Trophoblast cell (in vitro differentiated cells and primary cell): ENCODE data around the gene MTMR1.

ENCODE experiments used
- DNase-seq, 2 donors: peaks; one replicate each; pipeline ENCODE4 v3.0.0-alpha.2; 2016
- H2AFZ ChIP-seq: 2 replicates; pipeline ENCODE4 v1.6.1; 2013; ENCODE audit warnings: low read length, moderate library complexity, mild to moderate bottlenecking; ENCODE audit not compliant: insufficient read depth, poor library complexity
- H2AK5ac ChIP-seq: 2 replicates; pipeline ENCODE4 v1.6.1; 2013; ENCODE audit warnings: mild to moderate bottlenecking, low read length
- H2BK120ac ChIP-seq: 2 replicates; pipeline ENCODE4 v1.6.1; 2013; ENCODE audit warnings: low read length, mild to moderate bottlenecking, moderate library complexity; ENCODE audit not compliant: insufficient read depth, poor library complexity
- H2BK12ac ChIP-seq: 2 replicates; pipeline ENCODE4 v1.6.1; 2013; ENCODE audit warnings: mild to moderate bottlenecking, low read length, moderate library complexity
- H2BK5ac ChIP-seq: 2 replicates; pipeline ENCODE4 v1.6.1; 2013; ENCODE audit warnings: low read length, low read depth, moderate library complexity, mild to moderate bottlenecking; ENCODE audit not compliant: poor library complexity
- H3K14ac ChIP-seq: 2 replicates; pipeline ENCODE4 v1.6.1; 2013; ENCODE audit warnings: mild to moderate bottlenecking, low read length
- H3K18ac ChIP-seq: 2 replicates; pipeline ENCODE4 v1.6.1; 2013; ENCODE audit warnings: mild to moderate bottlenecking, low read length
- H3K23ac ChIP-seq: 2 replicates; pipeline ENCODE4 v1.6.1; 2013; ENCODE audit warnings: low read length
- H3K27ac ChIP-seq: 2 replicates; pipeline ENCODE4 v1.5.1; 2013; ENCODE audit warnings: low read depth, mild to moderate bottlenecking, inconsistent platforms, low read length, moderate library complexity
- H3K27me3 ChIP-seq: 2 replicates; pipeline ENCODE4 v1.6.1; 2013; ENCODE audit warnings: inconsistent platforms, mild to moderate bottlenecking, low read length, moderate library complexity; ENCODE audit not compliant: insufficient read depth
- H3K36me3 ChIP-seq, 2 experiments: 1 replicate in 1 of 2; 2 replicates in 1 of 2; pipeline ENCODE4 v1.6.1; 2013; ENCODE audit warnings: low read length in 2 of 2, mild to moderate bottlenecking in 2 of 2, moderate library complexity in 1 of 2; ENCODE audit not compliant: insufficient read depth in 2 of 2, control insufficient read depth in 1 of 2
- H3K4ac ChIP-seq: 2 replicates; pipeline ENCODE4 v1.6.1; 2013; ENCODE audit warnings: low read depth, mild to moderate bottlenecking, low read length, moderate library complexity
- H3K4me1 ChIP-seq, 2 experiments: 1 replicate in 1 of 2; 2 replicates in 1 of 2; pipeline ENCODE4 v1.6.1; 2013; ENCODE audit warnings: low read length in 2 of 2, mild to moderate bottlenecking in 2 of 2, moderate library complexity in 1 of 2; ENCODE audit not compliant: insufficient read depth in 2 of 2, control insufficient read depth in 1 of 2
- H3K4me2 ChIP-seq: 2 replicates; pipeline ENCODE4 v1.6.1; 2013; ENCODE audit warnings: inconsistent platforms, mild to moderate bottlenecking, low read length, moderate library complexity
- H3K4me3 ChIP-seq: 2 replicates; pipeline ENCODE4 v1.5.1; 2013; ENCODE audit warnings: mild to moderate bottlenecking, low read depth, low read length, inconsistent platforms
- H3K79me1 ChIP-seq: one replicate; pipeline ENCODE4 v1.6.1; 2013; ENCODE audit warnings: low read length
- H3K79me2 ChIP-seq: 2 replicates; pipeline ENCODE4 v1.6.1; 2013; ENCODE audit warnings: low read length, mild to moderate bottlenecking; ENCODE audit not compliant: control insufficient read depth, insufficient read depth, poor library complexity
- H3K9ac ChIP-seq: 2 replicates; pipeline ENCODE4 v1.6.1; 2013; ENCODE audit warnings: mild to moderate bottlenecking, low read length
- H3K9me3 ChIP-seq: 2 replicates; pipeline ENCODE4 v1.6.1; 2013; ENCODE audit warnings: low read depth, mild to moderate bottlenecking, control low read depth, inconsistent platforms, low read length; ENCODE audit not compliant: insufficient read depth
- H4K12ac ChIP-seq: 2 replicates; pipeline ENCODE4 v1.6.1; 2013; ENCODE audit warnings: low read depth, mild to moderate bottlenecking, low read length, moderate library complexity
- H4K8ac ChIP-seq: 2 replicates; pipeline ENCODE4 v1.6.1; 2013; ENCODE audit warnings: low read depth, mild to moderate bottlenecking, low read length, moderate library complexity
- H4K91ac ChIP-seq: one replicate; pipeline ENCODE4 v1.6.1; 2013; ENCODE audit warnings: low read depth, mild to moderate bottlenecking, low read length, moderate library complexity
- WGBS: extraction: QIAGEN DNeasy Blood & Tissue Kit; methylation state at CpG from one replicate; pipeline ENCODE4 v1.1.7; 2013; ENCODE audit warnings: missing lambda C conversion rate; ENCODE audit not compliant: insufficient read length, insufficient coverage; ENCODE audit errors: extremely low coverage; 5-methylcytosine and 5-hydroxymethylcytosine counted together

Gene MTMR1

DNA sequence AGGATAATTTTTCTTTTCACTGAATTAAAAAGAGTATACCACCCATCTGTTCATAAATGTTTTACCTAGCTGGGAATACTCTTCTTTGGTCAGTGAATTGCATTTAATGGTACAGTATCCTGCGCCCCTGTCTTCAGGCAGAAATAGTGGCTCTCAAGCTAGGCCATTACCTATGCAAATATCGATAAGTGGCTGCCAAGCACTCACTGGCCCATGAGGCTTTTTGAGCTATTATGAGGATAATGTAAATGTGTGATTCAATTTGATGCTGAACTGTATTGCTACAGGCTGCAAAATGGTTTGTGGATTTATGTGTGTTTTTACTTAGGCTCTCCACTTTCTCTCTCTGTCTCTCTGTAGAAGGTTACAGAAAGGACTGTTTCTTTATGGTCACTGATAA is 30.1 kb upstream of the MTMR1 start:
- no CpG with 5 or more reads among the region's 2 CpGs for WGBS
- Histone ChIP-seq H3K18ac (no peak overlapping the region), H4K8ac (no peak overlapping the region), H3K9ac (no peak overlapping the region), H3K4me1 (no peaks in the 10 kb centered on the region), H3K9me3 (no peaks in the 10 kb centered on the region), H3K27ac (no peak overlapping the region), H2BK5ac (no peak overlapping the region), H3K79me2 (no peaks in the 10 kb centered on the region), H3K4me3 (no peak overlapping the region), H4K91ac (no peak overlapping the region), H3K79me1 (no peaks in the 10 kb centered on the region), H3K27me3 (no peaks in the 10 kb centered on the region), H3K4ac (no peak overlapping the region), H3K4me2 (no peak overlapping the region), H2AK5ac (no peak overlapping the region), H2BK120ac (no peak overlapping the region), H2BK12ac (no peak overlapping the region), H2AFZ (no peak overlapping the region), H3K14ac (no peak overlapping the region), H3K36me3 (peaks cover 0 to 4% of the 10 kb centered on the region in 2 experiments), H3K23ac (no peak overlapping the region), H4K12ac (no peak overlapping the region)
- DNase-seq, result no peak

DNA sequence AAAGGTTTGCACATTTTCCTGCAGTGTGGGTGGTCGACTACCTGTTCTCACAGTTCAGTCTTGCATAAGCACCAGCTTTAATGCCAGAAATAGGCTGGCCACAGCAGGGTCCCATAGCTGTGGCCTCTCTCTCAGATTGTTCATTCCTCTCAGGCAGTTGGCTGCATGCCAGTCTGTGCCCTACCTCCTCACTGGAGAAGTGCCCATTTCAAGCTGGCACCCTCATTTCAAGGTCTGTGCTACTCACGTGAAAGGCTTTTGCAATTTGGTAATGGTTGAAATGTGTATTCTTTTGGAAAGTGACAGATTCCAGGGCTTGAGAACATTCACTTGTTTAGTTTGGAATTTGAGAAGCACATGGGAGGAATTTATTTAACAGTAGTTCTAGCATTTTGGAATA is 28.9 kb upstream of the MTMR1 start:
- Histone ChIP-seq H3K4me3 (no peak overlapping the region), H2BK5ac (no peak overlapping the region), H3K4me2 (no peak overlapping the region), H4K12ac (no peak overlapping the region), H3K79me2 (no peaks in the 10 kb centered on the region), H3K9me3 (no peaks in the 10 kb centered on the region), H3K4ac (no peak overlapping the region), H2AFZ (no peak overlapping the region), H3K27ac (no peak overlapping the region), H3K79me1 (no peaks in the 10 kb centered on the region), H3K27me3 (no peaks in the 10 kb centered on the region), H3K4me1 (no peaks in the 10 kb centered on the region), H3K14ac (no peak overlapping the region), H2AK5ac (no peak overlapping the region), H3K23ac (no peak overlapping the region), H3K9ac (no peak overlapping the region), H4K91ac (no peak overlapping the region), H2BK12ac (no peak overlapping the region), H3K36me3 (peaks cover 0 to 4% of the 10 kb centered on the region in 2 experiments), H4K8ac (no peak overlapping the region), H3K18ac (no peak overlapping the region), H2BK120ac (no peak overlapping the region)
- no CpG with 5 or more reads among the region's 2 CpGs for WGBS
- DNase-seq, result peak in 1 of 2 donors; percentile 11

DNA sequence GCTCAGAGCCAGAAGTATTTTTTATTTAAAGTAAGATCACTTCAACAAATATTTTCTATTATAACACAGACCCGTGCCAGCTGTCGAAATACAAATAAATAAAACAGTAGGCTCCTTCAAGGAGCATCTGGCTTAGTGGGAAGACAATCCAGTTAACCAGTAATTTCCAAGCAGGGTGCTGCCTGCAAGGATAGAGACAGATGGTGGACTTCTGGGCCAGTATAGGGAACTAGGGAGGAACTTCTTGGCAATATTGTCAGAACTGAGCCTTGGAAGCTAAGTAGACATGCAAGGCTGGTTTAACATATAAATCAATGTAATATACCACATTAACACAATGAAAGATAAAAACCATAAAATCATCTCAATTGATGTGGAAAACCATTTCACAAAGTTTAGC is 17.0 kb upstream of the MTMR1 start:
- H3K27ac ChIP-seq, result no peak overlapping the region
- H3K9me3 ChIP-seq, result no peaks in the 10 kb centered on the region
- no peak overlapping the region for H3K4ac ChIP-seq
- no peak overlapping the region for H2BK120ac ChIP-seq
- no peak overlapping the region for H3K18ac ChIP-seq
- WGBS, result no CpG with 5 or more reads among the region's 2 CpGs
- no peaks in the 10 kb centered on the region for H3K4me1 ChIP-seq
- H3K4me2 ChIP-seq, result no peak overlapping the region
- H2BK5ac ChIP-seq, result no peak overlapping the region
- no peak overlapping the region for H4K8ac ChIP-seq
- H4K12ac ChIP-seq, result no peak overlapping the region
- no peak overlapping the region for H3K4me3 ChIP-seq
- H2AFZ ChIP-seq, result no peak overlapping the region
- no peak overlapping the region for H2BK12ac ChIP-seq
- no peak overlapping the region for H2AK5ac ChIP-seq
- H3K9ac ChIP-seq, result no peak overlapping the region
- H3K79me1 ChIP-seq, result no peaks in the 10 kb centered on the region
- no peak for DNase-seq
- no peaks in the 10 kb centered on the region for H3K27me3 ChIP-seq
- no peak overlapping the region for H4K91ac ChIP-seq
- H3K23ac ChIP-seq, result no peak overlapping the region
- peaks cover 0 to 4% of the 10 kb centered on the region in 2 experiments for H3K36me3 ChIP-seq
- H3K79me2 ChIP-seq, result no peaks in the 10 kb centered on the region
- no peak overlapping the region for H3K14ac ChIP-seq

DNA sequence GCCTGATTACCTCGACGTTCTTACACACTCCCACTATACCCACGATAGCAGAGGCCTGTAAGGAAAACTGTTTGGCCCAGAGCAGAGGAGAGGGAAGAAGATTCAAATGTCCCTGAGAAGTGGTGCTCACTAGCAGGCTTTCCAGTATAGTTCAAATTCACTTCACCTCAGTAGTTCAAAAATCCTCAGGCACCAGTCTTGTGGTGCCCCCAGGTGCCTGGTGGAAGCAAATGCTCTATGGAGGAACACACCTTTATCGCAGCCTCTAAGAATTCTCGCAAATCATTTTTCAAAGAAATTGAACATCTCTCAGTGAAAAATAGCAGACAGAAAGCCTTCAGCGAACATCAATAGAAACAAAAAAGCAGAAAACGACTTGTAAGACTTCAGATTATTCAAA is 12.2 kb upstream of the MTMR1 start:
- no peak overlapping the region for H3K27ac ChIP-seq
- no peak overlapping the region for H4K91ac ChIP-seq
- H3K4ac ChIP-seq, result no peak overlapping the region
- H3K23ac ChIP-seq, result no peak overlapping the region
- H3K27me3 ChIP-seq, result no peaks in the 10 kb centered on the region
- DNase-seq, result peak in 1 of 2 donors; percentile 42
- no peak overlapping the region for H4K8ac ChIP-seq
- H3K14ac ChIP-seq, result no peak overlapping the region
- no peaks in the 10 kb centered on the region for H3K4me1 ChIP-seq
- no peaks in the 10 kb centered on the region for H3K79me1 ChIP-seq
- no peak overlapping the region for H2AFZ ChIP-seq
- no peak overlapping the region for H2BK120ac ChIP-seq
- WGBS, result no CpG with 5 or more reads among the region's 7 CpGs
- no peak overlapping the region for H2AK5ac ChIP-seq
- no peak overlapping the region for H2BK5ac ChIP-seq
- no peak overlapping the region for H3K4me3 ChIP-seq
- H4K12ac ChIP-seq, result no peak overlapping the region
- no peaks in the 10 kb centered on the region for H3K79me2 ChIP-seq
- no peaks in the 10 kb centered on the region for H3K9me3 ChIP-seq
- H3K9ac ChIP-seq, result no peak overlapping the region
- H3K4me2 ChIP-seq, result no peak overlapping the region
- no peak overlapping the region for H3K18ac ChIP-seq
- no peak overlapping the region for H2BK12ac ChIP-seq
- no peaks in the 10 kb centered on the region for H3K36me3 ChIP-seq
